Peyer's patch (tissue), 4 donors: ENCODE data around the gene JAK1.

Experiments
- CTCF ChIP-seq, 6 experiments: fragments of 450-650 bp in 4 of 6; fragments of 200-600 bp in 2 of 6; sonication (generic) in 1 of 6; IDR thresholded peaks; one replicate each; pipeline ENCODE4 v1.5.1; 2017 to 2019; ENCODE audit warnings: antibody characterized with exemption in 6 of 6, mild to moderate bottlenecking in 3 of 6, moderate library complexity in 1 of 6
- POLR2A ChIP-seq, 2 donors: fragments of 450-650 bp; IDR thresholded peaks; one replicate each; pipeline ENCODE4 v1.5.1; 2017; ENCODE audit warnings: antibody characterized with exemption in 2 of 2, mild to moderate bottlenecking in 2 of 2, moderate library complexity in 2 of 2

GRCh38 chr1:64846573-64847430 lies 119.5 kb downstream of the JAK1 start:
- TF ChIP-seq CTCF (IDR thresholded peaks at IDR 0.05) (no peak), POLR2A (IDR thresholded peaks at IDR 0.05) (no peak)
